ENCODE measurements around the gene C15orf39.
A peak's percentile ranks its signal among the peaks of the same experiment; 100 is the strongest.
"Not testable (repeated sequence)": the region's sequence is repeated elsewhere in the genome, so short reads cannot be mapped to it uniquely, and the experiment has no call there.

C15orf39 gene

DNA sequence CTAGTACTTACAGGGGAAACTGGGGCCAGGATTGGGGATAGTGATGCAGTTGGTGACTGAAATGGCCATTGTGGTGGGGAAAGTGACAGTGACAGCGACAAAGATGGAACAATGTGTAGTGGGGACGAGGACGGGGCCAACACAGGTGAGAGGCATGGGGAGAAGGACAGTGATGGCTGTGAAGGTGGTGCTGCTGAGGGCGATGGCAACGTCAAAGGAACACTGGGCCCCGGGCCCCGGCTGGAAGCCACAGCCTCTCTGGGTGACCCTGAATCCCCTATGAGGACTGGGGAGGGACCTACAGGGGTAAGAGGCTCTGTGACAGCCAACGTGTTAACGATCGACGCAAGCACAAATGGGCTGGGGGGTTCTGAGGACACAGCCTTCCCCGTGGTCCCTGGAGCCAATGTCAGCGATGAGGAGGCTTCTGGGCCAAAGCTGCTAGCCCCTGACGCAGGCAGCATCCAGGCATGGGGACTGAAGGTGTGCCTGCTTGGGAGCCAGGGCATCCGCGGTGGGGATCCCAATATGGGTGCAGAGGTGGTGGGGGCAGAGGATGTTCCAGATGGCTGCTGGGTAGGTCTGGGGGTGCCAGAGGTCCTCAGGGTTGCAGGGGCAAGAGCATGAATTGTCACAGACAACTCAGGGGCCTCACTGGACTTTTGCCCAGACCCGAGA lies 31.3 kb downstream of the C15orf39 start:
- no peak for DNase-seq

DNA sequence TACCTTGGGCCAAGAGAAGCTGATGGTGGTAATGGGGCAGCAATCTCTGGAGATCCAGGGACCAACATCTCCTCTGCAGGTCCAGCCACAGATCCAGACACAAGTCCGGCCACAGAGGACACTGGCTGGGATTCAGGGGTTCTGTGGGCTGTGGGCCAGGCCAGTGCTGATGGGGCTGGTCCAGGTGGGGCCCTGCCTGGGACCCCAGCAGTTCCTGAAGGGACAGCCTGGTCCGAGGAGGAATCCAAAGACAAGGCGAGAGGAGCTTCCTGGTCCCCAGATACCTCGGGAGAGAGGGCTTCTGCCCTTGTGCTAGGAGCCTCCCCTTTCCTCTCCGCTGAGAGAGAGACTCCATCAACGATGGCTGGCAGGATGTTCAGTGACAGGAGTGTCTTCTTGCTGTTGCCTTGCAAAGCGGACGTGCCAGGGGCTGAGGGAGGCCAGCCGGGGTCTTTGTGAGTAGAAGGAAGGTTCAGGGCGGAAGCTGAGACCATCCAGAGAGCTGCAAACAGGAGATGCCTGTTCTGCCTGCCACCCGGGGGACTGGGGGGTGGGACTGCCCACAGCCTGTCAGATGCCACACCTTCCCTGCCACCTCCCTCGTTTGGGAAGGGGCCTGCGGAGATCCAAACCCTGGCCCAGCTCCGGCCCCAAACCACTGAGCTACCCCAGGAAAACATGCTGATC lies 32.0 kb downstream of the C15orf39 start:
- no peak for DNase-seq

DNA sequence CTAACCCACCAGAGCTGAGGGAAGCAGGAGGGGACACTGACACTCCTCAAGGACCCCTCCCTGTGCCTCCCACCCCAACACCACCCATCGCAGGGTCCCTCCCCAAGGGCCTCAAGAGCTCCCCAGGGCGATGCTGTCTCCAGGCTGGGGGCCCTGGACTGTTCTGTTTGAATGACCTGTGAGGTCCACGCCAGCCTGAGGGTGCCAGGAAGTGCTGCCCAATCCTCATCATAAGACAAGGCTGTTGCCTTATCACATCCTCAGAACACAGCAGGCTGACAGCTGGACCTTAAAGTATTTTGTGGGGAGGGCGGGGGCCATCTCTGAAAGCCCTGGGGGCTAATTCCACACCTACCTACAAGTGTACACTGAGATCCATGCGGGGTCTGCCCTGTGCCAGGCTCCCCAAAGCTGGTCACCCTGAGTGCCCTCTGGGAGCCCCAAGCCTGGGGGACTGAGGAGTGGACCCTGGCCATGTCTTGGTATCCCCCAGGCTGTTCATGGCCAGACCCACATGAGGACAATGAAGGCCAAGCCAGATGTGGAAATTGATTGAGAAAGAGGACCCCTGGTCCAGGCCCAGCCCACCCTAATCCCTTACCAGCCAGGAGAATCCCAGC lies 32.6 kb downstream of the C15orf39 start:
- DNase-seq, result no peak

DNA sequence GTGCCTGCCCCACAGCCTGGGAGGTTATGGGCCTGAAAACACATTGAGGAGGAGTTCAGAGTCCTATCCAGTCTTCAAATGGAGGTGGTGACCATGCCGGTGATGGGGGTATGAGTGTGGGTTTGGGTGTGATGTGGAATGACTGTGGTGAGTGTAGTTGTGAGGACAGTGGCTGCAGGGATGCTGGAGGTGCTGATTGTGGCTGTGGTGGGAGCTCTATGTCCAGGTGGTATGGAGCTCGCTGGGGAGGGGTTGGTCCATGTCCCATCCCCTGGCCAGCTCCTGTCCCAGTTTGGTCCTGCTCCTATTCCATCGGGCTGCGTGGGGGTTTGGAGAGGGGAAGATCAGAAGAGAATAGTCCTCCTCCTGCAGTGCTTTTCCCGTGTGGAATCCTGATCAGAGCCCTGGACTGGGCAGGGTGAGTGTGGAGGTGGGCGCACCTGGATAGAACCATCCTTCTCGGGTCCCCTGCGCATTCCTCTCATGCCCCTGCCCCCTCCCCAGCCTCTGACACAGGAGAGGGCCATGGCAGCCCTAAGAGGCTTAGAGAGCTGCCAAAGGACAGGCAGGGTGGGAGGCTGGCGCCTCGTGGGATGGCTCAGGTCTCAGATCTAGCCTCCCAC lies 33.5 kb downstream of the C15orf39 start:
- DNase-seq, result no peak

DNA sequence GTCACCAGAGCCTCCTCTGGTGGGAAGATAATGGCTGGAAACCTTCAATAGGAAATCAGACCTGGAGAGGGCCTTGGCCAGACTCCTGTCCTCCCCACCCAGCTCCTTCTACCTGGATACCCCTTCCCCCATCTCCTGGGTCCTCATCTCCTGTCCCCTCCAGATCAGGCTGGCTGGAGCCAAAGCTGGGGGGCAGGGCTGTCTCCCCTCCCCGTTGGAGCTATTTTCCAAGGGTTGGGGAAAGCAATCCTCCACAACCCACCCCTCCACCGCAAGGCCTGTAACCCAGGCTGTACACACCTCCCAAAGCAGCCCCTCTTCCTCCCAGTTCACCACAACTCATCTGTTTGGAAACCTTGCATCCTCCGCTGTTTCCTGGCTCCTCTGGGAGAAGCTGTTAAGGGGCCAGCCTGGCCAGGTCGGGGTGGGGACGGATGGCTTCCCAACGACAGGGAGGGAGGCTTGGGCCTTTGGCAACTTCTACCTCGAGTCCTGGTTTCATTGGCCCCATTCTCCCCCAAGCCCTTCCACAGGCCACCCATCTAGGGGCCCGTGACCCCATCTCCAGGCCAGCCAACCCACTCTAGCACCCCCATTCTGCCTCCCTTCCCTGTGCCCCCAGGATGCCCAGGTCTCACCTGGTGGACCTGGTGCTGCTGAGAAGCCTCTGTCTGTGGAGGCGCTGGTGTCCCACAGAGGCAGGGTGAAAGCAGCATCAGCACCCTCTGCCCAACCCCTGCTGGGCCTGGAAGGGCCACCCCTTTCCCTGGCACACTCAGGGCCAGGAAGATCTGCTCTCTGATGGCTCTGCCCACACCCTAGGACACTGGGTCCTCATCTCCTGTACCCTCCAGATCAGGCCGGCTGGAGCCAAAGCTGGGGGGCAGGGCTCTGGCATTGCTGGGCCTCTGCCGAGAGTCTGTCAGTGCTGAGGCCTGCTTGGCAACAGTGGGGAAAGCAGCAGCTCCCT lies 34.4 kb downstream of the C15orf39 start:
- no peak for DNase-seq

DNA sequence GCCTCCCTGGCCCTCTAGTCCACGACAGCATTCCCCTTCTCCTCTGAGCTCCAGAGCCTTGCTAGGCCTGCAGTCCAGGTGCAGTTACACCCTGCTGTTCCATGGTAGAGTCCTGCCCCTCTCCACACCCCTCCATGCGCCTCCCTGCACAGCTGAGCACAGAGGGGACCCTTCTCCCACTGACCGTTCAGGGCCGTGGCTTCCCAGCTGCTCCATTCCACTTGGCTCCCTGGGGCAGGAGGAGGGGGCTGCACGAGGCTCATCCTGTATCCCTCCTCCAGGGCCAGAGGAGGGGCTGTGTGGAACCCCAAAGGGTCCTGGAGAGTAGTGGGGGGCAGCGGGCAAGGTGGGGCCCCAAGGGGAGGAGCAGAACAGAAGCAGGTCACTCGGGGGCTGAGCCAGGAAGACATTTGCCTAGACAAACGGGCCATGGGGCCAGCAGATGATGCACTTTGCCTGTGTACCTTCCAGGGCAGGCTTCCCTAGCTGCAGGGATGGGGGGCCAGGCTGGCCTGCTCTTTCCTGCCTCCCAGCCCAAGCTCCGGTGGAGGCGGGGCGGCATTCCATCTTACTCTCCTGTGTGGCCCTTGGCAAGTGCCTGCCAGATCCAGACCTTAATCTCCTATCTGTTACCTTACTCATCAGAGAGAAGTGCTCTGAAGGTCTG lies 35.8 kb downstream of the C15orf39 start:
- no peak for DNase-seq

DNA sequence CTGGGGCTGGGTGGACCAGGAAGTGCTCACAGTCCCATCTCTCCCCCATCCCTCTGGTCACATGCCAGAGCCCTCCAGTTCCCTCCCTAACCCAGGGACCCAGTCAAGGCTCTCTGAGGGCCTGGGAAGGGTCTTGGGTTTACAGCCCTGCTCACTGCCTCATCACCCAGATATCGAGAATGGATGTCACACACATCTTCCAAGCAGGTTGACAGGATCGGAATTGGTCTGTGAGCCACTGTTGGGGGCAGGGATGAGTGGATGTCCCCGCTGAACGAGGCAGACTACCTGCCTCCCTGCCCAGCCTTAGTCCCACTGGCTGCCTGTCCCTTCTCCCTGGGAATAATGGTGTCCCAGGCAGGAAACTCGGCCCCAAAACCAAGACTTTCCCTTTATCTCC lies 36.5 kb downstream of the C15orf39 start:
- no peak for DNase-seq

DNA sequence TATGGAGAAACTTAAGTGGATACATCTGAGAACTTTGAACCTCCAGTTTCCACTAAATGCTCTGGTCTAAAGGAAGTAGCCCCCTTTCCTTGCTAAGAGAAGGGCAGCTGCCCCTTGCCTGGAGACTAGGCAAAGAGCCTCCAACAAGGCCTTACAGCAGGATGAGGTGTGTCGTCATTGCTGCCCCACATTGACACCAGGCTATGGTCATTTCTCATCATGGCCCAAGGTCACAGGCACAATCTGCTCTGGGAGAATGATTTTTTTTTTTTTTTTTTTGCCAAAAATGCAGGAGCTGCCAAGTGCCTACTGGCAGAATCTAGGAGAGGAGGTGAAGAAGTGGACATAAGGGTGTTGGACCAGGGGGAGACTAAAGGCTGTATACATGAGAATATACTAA lies 44.1 kb downstream of the C15orf39 start:
- not testable (repeated sequence) for DNase-seq

DNA sequence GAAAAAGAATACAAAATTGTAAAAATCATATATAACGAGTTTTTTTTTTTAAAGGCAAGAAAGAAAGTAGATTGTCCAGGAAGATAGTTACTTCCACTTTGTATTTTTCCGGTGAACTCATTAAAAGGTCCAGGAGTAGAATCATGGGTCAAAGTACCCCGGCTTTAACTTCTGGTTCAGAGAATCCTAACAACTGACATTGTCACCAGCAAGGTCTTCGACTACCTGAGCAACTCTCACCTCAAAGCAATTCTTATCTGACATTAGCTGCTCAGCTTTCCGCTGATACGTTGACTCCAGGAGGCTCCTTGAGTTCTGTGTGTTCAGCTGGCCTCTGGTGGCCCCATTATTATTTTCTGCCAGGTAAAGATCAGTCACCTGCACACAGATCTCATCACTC lies 47.3 kb downstream of the C15orf39 start:
- peak; percentile 6 for DNase-seq

DNA sequence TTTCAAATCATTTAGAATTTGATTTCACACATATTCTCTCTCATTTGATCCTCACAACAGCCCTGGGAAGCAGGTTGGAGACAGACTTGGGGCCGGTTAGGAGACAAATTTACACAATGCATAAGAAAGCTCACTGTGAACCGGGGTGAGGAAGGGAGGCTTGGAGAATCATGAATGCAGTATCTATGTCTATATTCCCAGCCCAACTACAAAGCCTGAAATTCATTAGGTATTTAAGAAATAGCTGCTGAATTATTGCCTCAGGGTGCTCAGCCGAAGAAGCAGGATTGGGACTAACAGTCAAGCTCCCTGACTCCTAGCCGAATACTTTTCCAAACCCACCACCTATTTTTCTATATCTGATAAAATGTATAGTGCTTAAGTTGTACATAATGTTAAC lies 48.0 kb downstream of the C15orf39 start:
- no peak for DNase-seq

DNA sequence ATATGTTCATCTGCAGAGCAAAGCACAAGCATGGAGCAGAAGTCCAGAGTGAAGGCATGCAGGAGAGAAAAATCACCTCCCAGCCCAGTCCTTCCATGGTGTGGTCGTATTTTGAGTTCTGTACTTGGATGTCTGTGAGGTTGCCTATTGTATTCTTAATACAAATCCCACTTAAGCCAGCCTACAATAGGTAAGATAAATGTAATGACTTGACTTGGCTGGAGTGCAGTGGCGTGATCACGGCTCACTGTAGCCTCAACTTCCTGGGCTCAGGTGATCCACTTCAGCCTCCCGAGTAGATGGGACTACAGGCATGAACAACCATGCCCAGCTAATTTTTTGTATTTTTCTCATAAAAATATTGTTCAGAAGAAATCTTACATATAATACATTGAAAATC lies 49.7 kb downstream of the C15orf39 start:
- DNase-seq, result not testable (repeated sequence)

DNA sequence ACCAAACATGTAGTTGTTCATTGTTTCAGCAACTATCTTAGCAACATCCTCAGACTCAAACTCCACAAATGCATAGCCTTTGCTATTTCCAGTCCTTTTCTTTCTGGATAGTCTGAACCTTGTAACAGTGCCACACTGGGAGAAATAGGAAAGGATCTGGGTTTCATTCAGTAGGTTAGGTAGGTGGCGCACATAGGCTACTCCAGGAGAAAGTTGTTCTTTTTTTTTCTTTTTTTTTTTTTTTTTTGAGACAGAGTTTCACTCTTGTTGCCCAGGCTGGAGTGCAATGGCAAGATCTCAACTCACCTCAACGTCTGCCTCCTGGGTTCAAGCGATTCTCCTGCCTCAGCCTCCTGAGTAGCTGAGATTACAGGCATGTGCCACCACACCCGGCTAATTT lies 50.6 kb downstream of the C15orf39 start:
- DNase-seq, result not testable (repeated sequence)

DNA sequence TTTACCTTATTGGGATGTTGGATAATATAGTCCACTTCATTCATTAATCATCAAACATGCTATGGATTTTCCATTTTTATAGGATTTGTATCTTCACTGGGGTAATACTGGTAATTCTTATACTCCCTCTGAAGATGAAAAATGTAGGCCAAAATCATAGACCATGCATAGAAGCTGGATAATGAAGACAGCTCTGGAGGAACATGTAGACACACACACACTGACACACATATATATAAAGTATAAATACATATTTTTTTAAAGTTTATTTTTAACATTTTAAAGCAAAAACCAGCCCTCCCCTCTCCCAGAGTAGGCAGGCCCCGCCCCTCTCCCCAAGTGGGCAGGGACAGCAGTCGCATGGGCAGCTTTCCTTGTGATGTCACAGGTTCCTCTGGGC lies 56.4 kb downstream of the C15orf39 start, which contains the start of gene GOLGA6C:
TSS of gene GOLGA6C (plus strand) at position 301 of the 400 bp plus-strand sequence. CDS start 265 bp downstream, outside the sequence.
- DNase-seq, result not testable (repeated sequence)

DNA sequence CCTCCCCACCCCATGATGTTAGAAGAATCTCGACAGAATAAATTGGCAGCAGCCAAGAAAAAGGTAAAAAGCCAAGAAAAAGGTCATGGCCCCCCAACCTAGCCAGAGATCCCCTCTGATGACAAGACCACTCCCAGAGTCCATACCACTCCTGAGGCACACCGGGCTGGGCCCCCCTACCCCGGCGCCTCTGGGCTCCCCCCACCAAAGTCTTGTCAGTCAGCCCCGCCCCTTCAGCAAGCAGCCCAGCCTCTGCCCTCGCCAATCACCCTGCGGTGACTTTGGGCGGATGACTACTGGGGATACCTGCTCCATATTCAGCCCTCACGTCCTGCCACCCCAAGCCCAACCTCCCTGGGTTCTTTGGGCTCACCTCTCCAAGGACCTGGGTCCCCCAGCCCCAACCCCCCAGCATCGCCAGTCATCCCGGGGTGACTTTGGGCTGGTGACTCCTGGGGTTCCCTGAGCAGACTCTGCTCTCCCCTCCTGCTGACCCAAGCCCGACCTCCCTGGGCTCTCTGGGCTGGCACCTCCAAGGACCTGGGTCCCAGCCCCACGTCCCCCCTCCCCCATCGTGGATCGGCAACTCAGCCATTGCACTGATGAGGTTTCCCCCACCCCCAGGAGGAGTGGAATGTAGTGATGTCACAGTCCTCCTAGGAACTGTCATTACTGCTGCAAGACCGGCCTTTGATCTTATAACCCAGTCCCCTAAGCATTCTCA lies 57.1 kb downstream of the C15orf39 start:
- DNase-seq, result not testable (repeated sequence)

DNA sequence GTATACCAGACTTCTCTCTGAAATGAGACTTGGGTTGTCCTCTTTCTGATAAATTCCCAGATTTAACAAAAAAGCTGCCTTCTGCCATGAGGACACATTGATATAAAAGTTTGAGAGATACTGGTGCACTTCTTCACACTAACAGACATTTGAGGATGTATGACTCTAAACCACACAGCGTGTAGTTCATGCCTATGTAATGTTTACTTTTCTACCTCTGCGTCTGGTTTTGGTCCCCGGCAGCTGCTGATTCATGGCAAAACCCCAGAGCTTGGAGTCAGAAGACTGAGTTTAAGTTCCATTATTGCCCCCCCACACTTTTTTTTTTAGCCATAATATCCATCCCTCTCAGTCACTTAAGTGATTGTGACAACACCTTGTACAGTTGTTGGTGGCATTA lies 58.2 kb downstream of the C15orf39 start:
- DNase-seq, result not testable (repeated sequence)
